Measurements from ENCODE around the gene GLP2R. TPM values are rescaled to one million over a fixed set of nuclear protein-coding genes. Genes with fewer than 3 reads are reported as not detected.

The GLP2R gene
- total RNA-seq, 2 donors from 2014 or later: not detected

DNA sequence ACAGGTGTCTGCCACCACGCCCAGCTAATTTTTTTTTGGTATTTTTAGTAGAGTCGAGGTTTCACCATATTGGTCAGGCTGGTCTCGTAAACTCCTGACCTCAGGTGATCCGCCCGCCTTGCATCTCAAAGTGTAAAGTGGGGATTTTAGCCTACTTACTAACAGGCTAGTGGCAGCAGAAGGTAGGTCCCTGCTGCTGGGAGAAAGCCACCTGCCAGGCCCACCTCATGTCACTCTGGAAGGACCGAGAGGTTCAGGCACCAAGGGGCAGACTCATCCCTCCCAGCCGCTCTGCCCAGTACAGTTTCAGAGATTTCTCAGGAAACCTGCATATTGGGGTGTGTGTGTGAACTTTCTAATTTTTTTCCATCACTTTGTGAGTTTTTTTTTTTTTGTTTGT is 81.4 kb downstream of the GLP2R start:
- WGBS, 2 experiments (ENCODE audit: insufficient coverage in 1 of 2, insufficient read length in 1 of 2): 96 to 97% methylated on average over 5 to 7 of the region's 7 CpGs
- H3K4me3 ChIP-seq (ENCODE audit: low read length): no peak overlapping the region
- H3K9me3 ChIP-seq (ENCODE audit: control insufficient read depth, low read length): no peaks in the 10 kb centered on the region
- Mint-ChIP-seq H3K27me3 (ENCODE audit: insufficient read depth) (peaks cover 9% of the 10 kb centered on the region), H3K36me3 (ENCODE audit: low read depth) (no peaks in the 10 kb centered on the region), H3K4me3 (no peak overlapping the region), H3K4me1 (peaks cover 7% of the 10 kb centered on the region), H3K27ac (no peak overlapping the region), H3K9me3 (no peaks in the 10 kb centered on the region)
- no peaks in the 10 kb centered on the region for H3K36me3 ChIP-seq (ENCODE audit: control insufficient read depth, insufficient read depth, low read length)
- H3K9ac ChIP-seq (ENCODE audit: extremely low read depth, low read length, poor library complexity, severe bottlenecking): no peak overlapping the region
- no peak for DNase-seq
- no peak overlapping the region for H3K27ac ChIP-seq (ENCODE audit: low read depth, low read length)
- TF ChIP-seq, protein P1, sequence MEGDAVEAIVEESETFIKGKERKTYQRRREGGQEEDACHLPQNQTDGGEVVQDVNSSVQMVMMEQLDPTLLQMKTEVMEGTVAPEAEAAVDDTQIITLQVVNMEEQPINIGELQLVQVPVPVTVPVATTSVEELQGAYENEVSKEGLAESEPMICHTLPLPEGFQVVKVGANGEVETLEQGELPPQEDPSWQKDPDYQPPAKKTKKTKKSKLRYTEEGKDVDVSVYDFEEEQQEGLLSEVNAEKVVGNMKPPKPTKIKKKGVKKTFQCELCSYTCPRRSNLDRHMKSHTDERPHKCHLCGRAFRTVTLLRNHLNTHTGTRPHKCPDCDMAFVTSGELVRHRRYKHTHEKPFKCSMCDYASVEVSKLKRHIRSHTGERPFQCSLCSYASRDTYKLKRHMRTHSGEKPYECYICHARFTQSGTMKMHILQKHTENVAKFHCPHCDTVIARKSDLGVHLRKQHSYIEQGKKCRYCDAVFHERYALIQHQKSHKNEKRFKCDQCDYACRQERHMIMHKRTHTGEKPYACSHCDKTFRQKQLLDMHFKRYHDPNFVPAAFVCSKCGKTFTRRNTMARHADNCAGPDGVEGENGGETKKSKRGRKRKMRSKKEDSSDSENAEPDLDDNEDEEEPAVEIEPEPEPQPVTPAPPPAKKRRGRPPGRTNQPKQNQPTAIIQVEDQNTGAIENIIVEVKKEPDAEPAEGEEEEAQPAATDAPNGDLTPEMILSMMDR (conservative IDR thresholded peaks at IDR 0.05): no peak
- no peaks in the 10 kb centered on the region for H3K27me3 ChIP-seq (ENCODE audit: control insufficient read depth, insufficient read depth, low read length, poor library complexity, severe bottlenecking)
- peaks cover 5% of the 10 kb centered on the region for H3K4me1 ChIP-seq (ENCODE audit: control insufficient read depth, insufficient read depth, low read length)

DNA sequence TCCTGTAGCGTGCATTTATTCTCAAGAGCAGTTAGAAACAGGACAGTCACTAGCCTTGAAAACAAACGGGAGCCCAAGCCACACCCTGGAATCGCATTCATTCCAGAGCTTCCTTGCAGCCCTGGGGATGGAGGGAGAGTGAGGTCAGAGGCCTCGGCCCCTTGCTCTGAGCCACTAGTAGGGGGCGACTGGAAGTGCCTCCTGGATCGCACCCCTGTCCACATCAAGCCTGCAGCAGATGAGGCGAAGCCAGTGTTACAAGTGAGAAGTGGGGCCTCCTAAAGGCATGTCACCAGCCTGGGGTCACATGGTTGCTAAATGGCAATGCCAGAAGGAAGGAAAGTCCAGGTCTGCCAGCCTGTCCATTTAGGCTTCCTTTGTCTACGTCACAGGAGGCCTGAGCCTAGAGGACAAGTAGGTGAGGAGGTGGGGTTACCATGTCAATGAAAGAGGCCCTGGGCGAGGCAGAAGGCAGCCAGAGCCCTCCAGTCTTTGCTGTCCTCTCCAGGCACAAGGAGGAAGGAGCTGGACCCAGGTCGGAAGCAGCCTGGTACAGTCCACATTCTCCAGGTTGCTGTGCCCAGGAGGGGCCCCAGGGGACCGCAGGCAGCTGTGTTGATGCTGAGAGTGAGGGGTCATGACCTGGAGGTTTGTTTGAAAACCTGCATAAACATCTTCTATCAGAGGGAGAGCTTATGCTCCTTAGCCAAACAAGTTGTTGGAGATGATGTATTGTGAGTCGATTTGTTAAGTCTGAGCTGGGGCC is 82.3 kb downstream of the GLP2R start:
- Histone ChIP-seq H3K36me3 (ENCODE audit: control insufficient read depth, insufficient read depth, low read length) (no peaks in the 10 kb centered on the region), H3K4me3 (ENCODE audit: low read length) (no peak overlapping the region), H3K9me3 (ENCODE audit: control insufficient read depth, low read length) (no peaks in the 10 kb centered on the region), H3K27me3 (ENCODE audit: control insufficient read depth, insufficient read depth, low read length, poor library complexity, severe bottlenecking) (no peaks in the 10 kb centered on the region), H3K27ac (ENCODE audit: low read depth, low read length) (no peak overlapping the region), H3K4me1 (ENCODE audit: control insufficient read depth, insufficient read depth, low read length) (peaks cover 5% of the 10 kb centered on the region), H3K9ac (ENCODE audit: extremely low read depth, low read length, poor library complexity, severe bottlenecking) (no peak overlapping the region)
- peaks cover 9% of the 10 kb centered on the region for H3K27me3 Mint-ChIP-seq (ENCODE audit: insufficient read depth)
- H3K27ac Mint-ChIP-seq: no peak overlapping the region
- peaks cover 5% of the 10 kb centered on the region for H3K4me1 Mint-ChIP-seq
- TF ChIP-seq, protein P1 (conservative IDR thresholded peaks at IDR 0.05): no peak
- no peak overlapping the region for H3K4me3 Mint-ChIP-seq
- WGBS, 2 experiments (ENCODE audit: insufficient coverage in 1 of 2, insufficient read length in 1 of 2): 58 to 81% methylated on average over 4 to 12 of the region's 12 CpGs
- H3K36me3 Mint-ChIP-seq (ENCODE audit: low read depth): no peaks in the 10 kb centered on the region
- H3K9me3 Mint-ChIP-seq: no peaks in the 10 kb centered on the region
- DNase-seq: peak; percentile 75

DNA sequence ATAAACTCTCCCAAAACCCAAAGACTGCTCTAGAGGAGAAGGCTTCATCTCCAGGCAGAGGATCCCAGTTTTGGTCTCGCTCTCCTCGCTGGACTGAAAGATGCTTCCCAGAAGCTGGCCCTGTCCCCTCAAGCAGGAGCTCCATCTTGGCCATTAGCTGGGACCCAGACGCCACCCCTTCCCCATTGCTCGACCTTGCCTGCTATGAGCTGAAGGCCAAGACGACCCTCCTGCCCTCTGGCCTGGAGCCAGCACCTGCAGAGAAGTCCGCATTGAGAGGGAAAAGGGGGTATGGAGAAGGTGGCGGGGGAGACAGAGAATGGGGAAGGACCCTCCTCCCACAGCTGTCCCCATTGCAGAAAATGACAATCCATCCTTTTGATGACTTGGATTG is 82.9 kb downstream of the GLP2R start:
- no peak overlapping the region for H3K27ac ChIP-seq (ENCODE audit: low read depth, low read length)
- no peaks in the 10 kb centered on the region for H3K9me3 Mint-ChIP-seq
- DNase-seq: no peak
- H3K27ac Mint-ChIP-seq: no peak overlapping the region
- 80 to 93% methylated on average over 2 to 7 of the region's 7 CpGs for WGBS, 2 experiments (ENCODE audit: insufficient coverage in 1 of 2, insufficient read length in 1 of 2)
- no peak overlapping the region for H3K4me3 ChIP-seq (ENCODE audit: low read length)
- no peaks in the 10 kb centered on the region for H3K27me3 ChIP-seq (ENCODE audit: control insufficient read depth, insufficient read depth, low read length, poor library complexity, severe bottlenecking)
- no peaks in the 10 kb centered on the region for H3K9me3 ChIP-seq (ENCODE audit: control insufficient read depth, low read length)
- peaks cover 5% of the 10 kb centered on the region for H3K4me1 Mint-ChIP-seq
- no peaks in the 10 kb centered on the region for H3K36me3 ChIP-seq (ENCODE audit: control insufficient read depth, insufficient read depth, low read length)
- no peak overlapping the region for H3K4me3 Mint-ChIP-seq
- TF ChIP-seq, protein P1 (conservative IDR thresholded peaks at IDR 0.05): no peak
- H3K27me3 Mint-ChIP-seq (ENCODE audit: insufficient read depth): peaks cover 9% of the 10 kb centered on the region
- H3K4me1 ChIP-seq (ENCODE audit: control insufficient read depth, insufficient read depth, low read length): peaks cover 5% of the 10 kb centered on the region
- H3K9ac ChIP-seq (ENCODE audit: extremely low read depth, low read length, poor library complexity, severe bottlenecking): no peak overlapping the region
- H3K36me3 Mint-ChIP-seq (ENCODE audit: low read depth): no peaks in the 10 kb centered on the region
